GM12875 (cell line): Measurements from ENCODE around the gene PAGR1.
"Not testable (repeated sequence)": the region's sequence is repeated elsewhere in the genome, so short reads cannot be mapped to it uniquely, and the experiment has no call there.

Experiments used
- H3K4me3 ChIP-seq: one replicate; pipeline ENCODE4 v1.5.1; 2011; ENCODE audit warnings: low read depth, low read length, control low read depth
- CTCF ChIP-seq: IDR thresholded peaks from 2 replicates; pipeline ENCODE4 v1.5.1; 2011; ENCODE audit warnings: low read depth, mild to moderate bottlenecking, control low read depth, inconsistent platforms, low read length, moderate library complexity, borderline replicate concordance; ENCODE audit not compliant: insufficient read depth

PAGR1 gene

GRCh38 chr16:29789775-29790182 is 26.2 kb upstream of the PAGR1 start:
- peak overlapping the region; percentile 54 for H3K4me3 ChIP-seq
- TF ChIP-seq CTCF = no peak

- H3K4me3 ChIP-seq = peak within 1 kb of the TSS; percentile 88
- TF ChIP-seq CTCF = peak; percentile 94
These were observed 25.6 kb upstream of the PAGR1 start, which contains the start of gene KIF22 for GRCh38 chr16:29790183-29790948. TSS of gene KIF22 (plus strand) at chr16:29790751. CDS start at chr16:29790760, 9 bp downstream.

GRCh38 chr16:29790949-29791844 is 24.8 kb upstream of the PAGR1 start:
- no peak for TF ChIP-seq CTCF

GRCh38 chr16:29791845-29792807 is 23.8 kb upstream of the PAGR1 start:
- peak overlapping the region; percentile 88 for H3K4me3 ChIP-seq
- TF ChIP-seq CTCF = no peak

More at GRCh38 chr16:29790949-29791844, 24.8 kb upstream of the PAGR1 start:
- peak overlapping the region; percentile 88 for H3K4me3 ChIP-seq

GRCh38 chr16:29793153-29793552 is 22.8 kb upstream of the PAGR1 start:
- H3K4me3 ChIP-seq = not testable (repeated sequence)

GRCh38 chr16:29794231-29794710 is 21.7 kb upstream of the PAGR1 start:
- TF ChIP-seq CTCF = no peak

More at GRCh38 chr16:29794231-29794710, 21.7 kb upstream of the PAGR1 start:
- no peak overlapping the region for H3K4me3 ChIP-seq
